Measurements from ENCODE around the gene DIP2C.

- no peak for TF ChIP-seq POLR2A (IDR thresholded peaks at IDR 0.05; ENCODE audit: low read depth, low read length)
- TF ChIP-seq POLR2AphosphoS5 (IDR thresholded peaks at IDR 0.05; ENCODE audit: low read depth, low read length): no peak
- no peak for TF ChIP-seq TAF1 (IDR thresholded peaks at IDR 0.05; ENCODE audit: borderline replicate concordance, low read depth, low read length)
Observed at GRCh38 chr10:277963-278362, 411.5 kb downstream of the DIP2C start.

All from GM12892 (cell line).